Measurements from ENCODE around the gene PIP5KL1. TPM values are rescaled to one million over a fixed set of nuclear protein-coding genes. Genes with fewer than 3 reads are reported as not detected.

The PIP5KL1 gene
- total RNA-seq = 1.2 and 3.1 TPM in 2 replicates

DNA sequence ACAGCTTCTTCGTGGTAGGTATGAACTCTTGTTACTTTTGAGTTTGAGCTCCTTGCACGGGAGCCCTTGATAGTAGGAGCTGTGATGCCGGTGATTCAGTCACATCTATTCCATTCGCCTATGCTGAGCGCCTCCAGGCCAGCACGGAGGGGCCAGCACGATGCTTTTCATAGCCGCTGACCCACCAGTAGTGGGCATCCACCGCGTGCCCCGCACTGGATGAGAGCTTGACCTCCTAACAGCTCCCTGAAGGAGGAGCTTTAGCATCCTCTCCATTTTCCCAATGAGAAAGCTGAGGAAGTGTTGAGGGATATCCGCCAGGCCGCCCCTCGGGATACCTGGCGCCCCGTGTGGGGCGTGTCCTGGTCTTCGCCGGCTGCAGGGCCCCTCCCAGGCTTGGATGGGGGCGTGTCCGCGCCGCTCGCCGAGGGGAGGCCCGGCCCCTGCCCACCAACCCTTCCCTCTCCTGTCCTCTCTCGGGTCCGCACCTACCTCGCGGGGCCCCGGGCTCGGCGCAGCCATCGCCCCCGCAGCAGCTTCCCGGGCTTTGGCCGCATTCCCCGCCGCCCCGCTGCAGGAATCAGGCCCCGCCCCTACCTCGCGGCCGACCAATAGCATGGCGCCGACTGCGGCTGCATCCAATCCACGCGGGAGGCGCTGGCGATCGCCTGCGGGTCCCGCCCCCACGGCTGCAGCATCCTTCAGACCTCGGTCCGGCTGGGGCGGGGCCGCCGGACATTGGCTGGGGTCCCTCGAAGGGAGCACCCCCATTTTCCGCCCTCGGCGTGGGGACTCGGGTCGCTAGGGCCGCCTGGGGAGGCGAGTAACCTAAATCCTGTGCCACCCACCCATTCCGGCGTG lies at the start of gene PIP5KL1:
PIP5KL1 (minus strand) TSS at position 547 of the 861 bp plus-strand sequence; CDS start at position 522, 25 bp downstream.

GRCh38 chr9:127937388-127938297 lies 7.1 kb upstream of the PIP5KL1 start, which contains the start of gene DPM2:
Gene DPM2, minus strand, starts transcription at chr9:127937854. Its CDS starts 34 bp downstream, at chr9:127937820.

DNA sequence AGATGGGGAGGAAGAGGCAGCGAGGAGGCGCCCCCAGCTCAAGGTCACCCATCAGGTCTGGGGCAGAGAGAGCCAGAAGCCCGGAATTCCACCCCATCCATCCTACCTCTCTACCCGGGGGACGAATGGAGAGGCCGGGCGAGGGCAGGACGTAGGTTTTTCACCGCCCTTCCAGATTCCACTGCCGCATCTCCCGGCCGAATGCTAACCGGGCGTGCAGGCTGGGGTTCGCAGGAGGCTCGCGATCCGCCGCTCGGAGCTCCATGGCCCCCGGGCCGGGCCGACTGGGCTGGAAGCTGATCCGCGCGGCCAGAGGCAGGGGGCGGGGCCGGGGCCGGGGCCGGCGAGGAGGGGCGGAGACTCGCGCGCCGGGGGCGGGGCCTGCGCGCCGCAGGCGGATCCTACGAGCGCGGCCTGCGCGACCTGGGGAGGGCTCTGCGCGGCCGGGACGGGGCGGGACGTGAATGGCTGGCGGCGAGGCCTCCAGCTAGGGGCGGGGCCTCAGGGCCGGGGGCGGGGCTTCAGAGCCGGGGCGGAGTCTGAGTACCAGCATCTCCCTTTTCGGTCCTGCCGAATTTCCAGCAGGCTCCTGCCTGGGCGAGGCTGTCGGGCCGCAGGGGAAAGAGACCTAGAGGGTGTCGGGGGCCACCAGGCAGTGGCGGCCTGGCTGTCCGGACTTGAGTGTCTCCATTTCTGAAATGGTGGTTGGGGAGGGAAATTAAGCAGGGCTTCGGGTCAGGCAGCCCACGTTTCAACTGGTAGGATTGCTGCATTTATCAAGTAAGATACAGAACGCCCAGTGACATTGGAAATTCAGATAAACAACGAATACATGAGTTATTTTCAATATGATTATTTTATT lies 13.6 kb downstream of the PIP5KL1 start, which contains the start of gene ST6GALNAC4:
ST6GALNAC4 (minus strand) TSS at position 322 of the 862 bp plus-strand sequence. CDS start 622 bp downstream, outside the sequence.

DNA sequence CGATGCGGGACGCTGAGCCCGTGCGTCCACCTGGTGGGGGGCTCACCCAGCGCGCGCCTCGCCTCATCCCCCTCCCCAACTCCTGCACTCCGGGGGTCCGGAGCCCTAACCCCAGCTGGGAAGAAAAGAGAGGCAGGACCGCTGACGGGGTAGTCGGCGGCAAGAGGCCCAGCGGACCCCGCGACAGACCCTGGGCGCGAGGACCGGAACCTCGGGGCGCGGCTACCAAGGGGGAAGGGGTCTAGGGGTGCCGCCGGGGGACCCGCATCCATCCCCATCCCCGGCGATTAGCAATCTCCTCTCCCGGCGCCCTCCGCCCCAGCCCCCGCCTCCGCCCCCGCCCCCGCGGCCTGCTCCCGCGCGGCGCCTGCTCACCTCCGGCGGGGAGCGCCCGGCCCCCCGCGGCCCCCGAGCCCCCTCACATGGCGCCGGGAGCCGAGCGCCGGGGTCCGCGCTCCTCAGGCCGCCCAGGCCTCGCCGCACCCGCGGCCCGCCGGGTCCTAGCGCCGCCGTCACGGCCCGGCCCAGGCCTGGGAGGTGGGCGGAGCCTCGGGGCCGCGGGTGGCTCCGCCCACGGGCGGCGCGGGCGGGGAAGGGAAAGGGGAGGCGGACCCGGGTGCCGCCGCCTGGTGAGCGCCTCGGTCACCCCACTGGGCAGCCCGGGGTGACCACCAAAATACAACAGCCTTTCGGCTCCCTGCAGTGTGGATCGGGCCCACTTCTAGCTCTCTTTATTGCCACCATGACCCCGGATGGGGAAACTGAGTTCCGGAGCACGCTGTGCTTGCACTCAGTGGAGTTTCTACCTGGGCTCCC lies 31.2 kb downstream of the PIP5KL1 start, which contains the start of gene ST6GALNAC6:
ST6GALNAC6 (minus strand) TSS at position 476 of the 816 bp plus-strand sequence. CDS start 1,622 bp downstream, outside the sequence.

GRCh38 chr9:127877566-127877998 lies 53.0 kb downstream of the PIP5KL1 start, which contains the start of gene AK1:
Gene AK1, minus strand, starts transcription at chr9:127877675. Its CDS starts 3,058 bp downstream, at chr9:127874617.

Other genes starting within 250 kb of the PIP5KL1 start
- gene CFAP157, start 223.8 kb downstream of the PIP5KL1 start, total RNA-seq = under 0.01 TPM in 1 of 2 replicates, not detected in the other
- gene PTRH1, start 215.1 kb downstream of the PIP5KL1 start, total RNA-seq = 19.7 and 21.7 TPM in 2 replicates
- gene TTC16, start 214.7 kb downstream of the PIP5KL1 start, total RNA-seq = 0.11 TPM in 1 of 2 replicates, not detected in the other
- gene TOR2A, start 195.5 kb downstream of the PIP5KL1 start, total RNA-seq = 2.6 and 2.7 TPM in 2 replicates
- 0.11 and 0.25 TPM in 2 replicates for gene SH2D3C, start 152.1 kb downstream of the PIP5KL1 start, total RNA-seq
- 44.3 and 46.0 TPM in 2 replicates for gene CDK9, start 144.7 kb downstream of the PIP5KL1 start, total RNA-seq
- 62.2 and 69.2 TPM in 2 replicates for gene FPGS, start 127.9 kb downstream of the PIP5KL1 start, total RNA-seq
- gene ENG, start 76.1 kb downstream of the PIP5KL1 start, total RNA-seq = 5.8 and 7.1 TPM in 2 replicates
- 15.1 and 15.2 TPM in 2 replicates for gene AK1, start 53.1 kb downstream of the PIP5KL1 start, total RNA-seq
- gene ST6GALNAC6, start 31.2 kb downstream of the PIP5KL1 start, total RNA-seq = 26.1 and 29.6 TPM in 2 replicates
- gene ST6GALNAC4, start 13.7 kb downstream of the PIP5KL1 start, total RNA-seq = 19.5 and 21.9 TPM in 2 replicates
- 13.0 and 14.3 TPM in 2 replicates for gene DPM2, start 7.1 kb upstream of the PIP5KL1 start, total RNA-seq
- 10.2 and 15.0 TPM in 2 replicates for gene EEIG1, start 50.2 kb upstream of the PIP5KL1 start, total RNA-seq
- gene NAIF1, start 136.5 kb upstream of the PIP5KL1 start, total RNA-seq = 10.5 and 11.1 TPM in 2 replicates
- gene SLC25A25, start 137.5 kb upstream of the PIP5KL1 start, total RNA-seq = 49.7 and 55.6 TPM in 2 replicates
- gene PTGES2, start 197.0 kb upstream of the PIP5KL1 start, total RNA-seq = 55.0 and 82.1 TPM in 2 replicates
- gene LCN2, start 218.7 kb upstream of the PIP5KL1 start, total RNA-seq = not detected in 2 replicates
- 23.0 and 35.4 TPM in 2 replicates for gene BBLN, start 229.5 kb upstream of the PIP5KL1 start, total RNA-seq